ENCODE results near the gene IGFBP5.

GRCh38 chr2:216692636-216693413, 2.5 kb downstream of the IGFBP5 start:
- TF ChIP-seq CTCF (IDR thresholded peaks at IDR 0.05), result no peak
- TF ChIP-seq POLR2AphosphoS5 (IDR thresholded peaks at IDR 0.05), result peak; percentile 5
- TF ChIP-seq POLR2A (IDR thresholded peaks at IDR 0.05), result no peak
